Inflammatory macrophage (primary cell): ENCODE data around the gene POLR2E.

ENCODE experiments used
- DNase-seq, 2 donors: peaks; one replicate each; pipeline ENCODE4 v3.0.0-alpha.2; 2020 to 2022

POLR2E gene

GRCh38 chr19:1093330-1093729 is 1.8 kb downstream of the POLR2E start:
- no peak for DNase-seq

- DNase-seq, result no peak
These were observed 3.5 kb downstream of the POLR2E start for GRCh38 chr19:1091544-1092175.

GRCh38 chr19:1090731-1091543 is 4.2 kb downstream of the POLR2E start:
- DNase-seq, result no peak

DNA sequence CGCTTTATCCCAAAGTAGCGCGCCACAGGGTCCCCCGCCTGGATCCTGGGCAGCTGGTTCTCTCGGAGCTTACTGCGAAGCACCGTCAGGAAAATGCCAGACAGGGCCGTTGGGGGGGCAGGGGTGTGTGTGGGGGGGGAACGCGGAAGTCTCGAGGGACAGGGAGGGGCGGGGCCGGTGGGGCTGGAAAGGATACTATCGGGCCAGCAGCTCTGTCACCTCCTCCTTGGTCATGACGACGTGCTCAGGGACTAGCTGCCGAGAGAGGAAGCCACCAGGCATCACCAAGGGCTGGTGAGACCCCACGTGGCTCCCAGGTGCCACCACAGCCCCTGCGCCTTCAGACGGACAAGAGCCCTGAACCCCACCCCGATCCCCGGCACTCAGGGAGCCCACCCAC is 5.3 kb downstream of the POLR2E start:
- DNase-seq, result no peak

DNA sequence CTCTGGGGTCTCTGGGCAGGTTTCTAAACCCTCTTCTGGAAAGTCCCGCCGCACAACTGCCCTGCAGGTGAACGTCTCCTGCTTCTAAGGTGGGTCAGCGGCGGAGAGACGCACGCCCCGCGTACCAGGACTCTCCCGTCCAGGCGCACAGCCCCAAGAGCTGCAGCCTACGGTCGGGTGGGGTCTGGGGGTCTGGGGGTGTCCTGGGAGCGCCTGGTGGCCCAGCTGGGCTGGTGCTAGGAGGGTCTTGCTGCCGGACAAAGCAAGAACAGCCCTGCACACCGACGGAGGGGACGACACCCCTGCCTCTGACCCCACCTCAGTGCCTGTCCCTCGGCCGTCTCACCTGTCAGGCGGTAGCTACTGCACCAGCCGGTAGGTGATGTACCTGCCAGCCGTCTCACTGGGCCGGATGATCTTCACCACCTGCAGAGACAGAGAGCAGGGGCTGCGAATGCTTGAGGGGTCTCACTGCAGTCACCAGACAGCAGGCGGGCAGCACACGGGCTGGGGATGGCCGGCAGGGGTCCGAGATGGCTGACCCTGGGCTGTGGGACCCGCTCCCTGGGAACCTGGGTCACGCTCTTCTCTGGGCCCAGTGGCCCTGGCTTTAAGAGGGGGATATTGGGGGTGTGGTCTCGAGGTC is 5.9 kb downstream of the POLR2E start:
- DNase-seq, result no peak

- peak; percentile 63 to 76 for DNase-seq
These were observed 6.7 kb downstream of the POLR2E start for GRCh38 chr19:1088416-1089010.

GRCh38 chr19:1087813-1088415 is 7.3 kb downstream of the POLR2E start:
- peak; percentile 94 to 96 for DNase-seq

DNA sequence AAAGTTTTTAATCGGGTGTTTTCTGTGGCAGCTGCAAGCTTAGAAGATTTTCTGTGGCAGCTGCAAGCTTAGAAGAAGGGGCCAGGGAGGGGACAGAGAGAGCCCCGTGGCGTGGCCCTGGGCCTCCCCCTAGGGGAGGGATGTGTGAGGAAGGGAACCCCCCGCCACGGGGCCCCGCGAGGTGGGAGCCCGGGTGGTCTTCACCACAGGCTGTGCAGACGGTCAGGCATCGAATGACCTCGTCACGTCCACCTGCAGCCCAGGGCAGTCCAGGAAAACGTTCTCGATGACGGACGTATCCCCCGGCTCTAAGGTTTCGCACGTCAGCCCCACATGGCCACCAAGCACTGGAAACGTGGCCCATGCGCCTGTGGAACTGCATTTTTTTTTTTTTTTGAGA is 8.6 kb downstream of the POLR2E start:
- no peak for DNase-seq

GRCh38 chr19:1085676-1086442 is 9.3 kb downstream of the POLR2E start:
- no peak for DNase-seq

DNA sequence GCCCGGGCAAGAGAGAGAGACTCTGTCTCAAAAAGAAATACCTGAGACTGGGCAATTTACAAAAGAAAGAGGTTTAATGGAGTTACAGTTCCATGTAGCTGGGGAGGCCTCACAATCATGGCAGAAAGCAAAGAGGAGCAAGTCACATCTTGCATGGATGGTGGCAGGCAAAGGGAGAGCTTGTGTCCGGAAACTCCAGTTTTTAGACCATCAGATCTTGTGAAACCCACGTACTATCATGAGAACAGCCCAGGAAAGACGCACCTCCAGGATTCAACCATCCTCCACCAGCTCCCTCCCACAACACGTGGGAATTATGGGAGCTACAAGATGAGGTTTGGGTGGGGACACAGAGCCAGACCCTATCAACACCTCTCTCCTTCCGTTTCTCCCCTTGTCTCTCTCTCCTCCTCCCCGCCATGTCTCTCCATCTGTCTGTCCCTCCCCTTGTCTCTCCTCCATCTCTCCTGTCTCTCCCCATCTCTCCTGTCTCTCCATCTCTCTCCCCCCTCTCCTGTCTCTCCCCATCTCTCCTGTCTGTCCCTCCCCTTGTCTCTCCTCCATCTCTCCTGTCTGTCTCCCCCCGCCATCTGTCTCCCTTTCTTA is 10.0 kb downstream of the POLR2E start:
- no peak for DNase-seq

- DNase-seq, result no peak
These were observed 10.9 kb downstream of the POLR2E start for GRCh38 chr19:1084024-1084868.

DNA sequence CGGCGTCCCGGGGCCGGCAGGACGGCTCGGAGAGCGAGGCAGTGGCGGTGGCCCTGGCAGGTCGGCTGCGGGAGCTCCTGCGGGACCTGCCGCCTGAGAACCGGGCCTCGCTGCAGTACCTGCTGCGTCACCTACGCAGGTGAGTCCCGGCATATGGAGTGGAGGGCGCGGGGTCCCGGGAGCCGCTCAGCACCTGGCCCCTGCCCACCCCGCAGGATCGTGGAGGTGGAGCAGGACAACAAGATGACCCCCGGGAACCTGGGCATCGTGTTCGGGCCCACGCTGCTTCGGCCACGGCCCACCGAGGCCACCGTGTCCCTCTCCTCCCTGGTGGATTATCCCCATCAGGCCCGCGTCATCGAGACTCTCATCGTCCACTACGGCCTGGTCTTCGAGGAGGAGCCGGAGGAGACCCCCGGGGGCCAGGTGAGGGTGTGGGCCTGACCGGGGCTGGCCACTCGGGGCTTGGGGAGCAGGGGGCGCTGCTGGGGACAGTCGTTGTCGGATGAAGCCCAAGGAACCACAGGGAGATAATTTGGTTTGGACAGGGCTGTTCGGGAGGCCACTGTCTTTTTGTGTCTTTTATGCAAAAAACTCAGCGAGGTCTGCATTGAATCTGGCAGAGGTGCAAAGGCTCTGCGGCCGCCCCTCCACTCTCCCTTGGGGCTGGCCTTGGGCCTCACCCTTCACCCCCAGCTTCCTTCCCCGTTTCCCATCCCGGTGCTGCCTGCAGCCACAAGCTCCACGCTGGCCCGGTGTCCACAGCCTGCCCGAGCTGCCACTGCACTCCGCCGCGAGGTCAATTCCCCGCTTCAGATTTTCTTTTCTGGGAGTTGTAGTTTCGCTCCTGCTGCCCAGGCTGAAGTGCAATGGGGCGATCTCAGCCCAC is 12.0 kb downstream of the POLR2E start:
- no peak for DNase-seq

GRCh38 chr19:1082165-1082927 is 12.8 kb downstream of the POLR2E start:
- DNase-seq, result peak in 1 of 2 donors; percentile 34

DNA sequence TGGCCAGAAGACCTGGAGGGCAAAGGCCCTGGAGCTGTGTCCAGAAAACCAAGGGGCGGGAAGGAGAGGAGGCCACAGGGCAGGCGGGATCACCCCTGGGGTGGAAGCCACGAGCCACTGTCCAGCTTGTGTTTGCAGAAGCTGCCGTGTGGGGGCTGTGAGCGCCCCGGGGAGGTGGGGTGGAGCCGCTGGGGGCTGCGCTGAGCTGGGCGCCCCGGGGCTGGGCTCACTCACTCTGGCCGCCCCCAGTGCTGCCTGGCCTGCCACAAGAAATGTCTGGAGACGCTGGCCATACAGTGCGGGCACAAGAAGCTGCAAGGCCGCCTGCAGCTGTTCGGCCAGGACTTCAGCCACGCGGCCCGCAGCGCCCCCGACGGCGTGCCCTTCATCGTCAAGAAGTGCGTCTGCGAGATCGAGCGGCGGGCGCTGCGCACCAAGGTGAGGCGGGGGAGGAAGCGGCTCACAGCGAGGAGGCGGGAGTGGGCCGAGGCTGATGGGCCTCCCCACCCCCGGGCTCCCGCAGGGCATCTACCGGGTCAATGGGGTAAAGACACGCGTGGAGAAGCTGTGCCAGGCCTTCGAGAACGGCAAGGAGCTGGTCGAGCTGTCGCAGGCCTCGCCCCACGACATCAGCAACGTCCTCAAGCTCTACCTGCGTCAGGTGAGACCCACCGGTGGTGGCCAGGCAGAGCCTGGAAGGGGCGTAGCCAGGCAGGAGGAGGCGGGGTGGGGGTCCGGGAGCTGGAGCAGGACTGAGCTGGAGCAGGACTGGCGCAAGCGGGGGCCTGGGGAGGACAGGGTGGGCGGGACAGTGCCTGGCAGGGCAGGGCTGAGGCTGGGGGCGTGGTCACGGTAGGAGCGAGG is 13.6 kb downstream of the POLR2E start:
- no peak for DNase-seq

DNA sequence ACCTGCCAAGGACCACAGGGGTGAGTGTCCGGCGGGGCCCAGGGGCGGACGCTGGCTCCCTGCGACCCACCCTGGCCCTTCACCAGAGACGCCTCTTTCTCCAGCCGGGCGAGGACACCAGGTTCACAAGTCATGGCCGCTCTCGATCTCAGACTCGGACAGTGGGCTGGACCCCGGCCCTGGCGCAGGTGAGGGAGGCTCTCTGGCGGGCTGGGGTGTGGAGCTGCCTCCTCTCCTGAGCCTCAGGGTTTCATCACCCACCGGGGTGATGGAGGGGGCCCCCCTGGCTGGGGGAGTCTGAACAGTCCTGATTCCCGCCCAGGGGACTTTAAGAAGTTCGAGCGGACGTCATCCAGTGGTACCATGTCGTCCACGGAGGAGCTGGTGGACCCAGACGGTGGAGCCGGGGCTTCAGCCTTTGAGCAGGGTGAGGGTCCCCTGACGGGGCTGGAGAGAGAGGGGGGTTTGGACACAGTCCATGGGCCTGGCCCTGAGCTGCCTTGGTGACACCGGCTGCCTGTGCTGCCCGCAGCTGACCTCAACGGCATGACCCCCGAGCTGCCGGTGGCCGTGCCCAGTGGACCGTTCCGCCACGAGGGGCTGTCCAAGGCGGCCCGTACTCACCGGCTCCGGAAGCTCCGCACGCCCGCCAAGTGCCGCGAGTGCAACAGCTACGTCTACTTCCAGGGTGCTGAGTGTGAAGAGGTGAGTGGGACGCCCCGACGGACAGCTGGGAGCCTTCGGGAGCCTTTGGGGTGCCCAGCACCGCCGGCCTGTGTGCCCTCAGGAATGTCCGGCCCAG is 14.6 kb downstream of the POLR2E start:
- no peak for DNase-seq

GRCh38 chr19:1079566-1080111 is 15.5 kb downstream of the POLR2E start:
- no peak for DNase-seq

- peak; percentile 74 to 94 for DNase-seq
These were observed 18.2 kb downstream of the POLR2E start for GRCh38 chr19:1076951-1077350.
